Esophagus (tissue), 2 donors: ENCODE measurements around the gene OSBPL8. TPM values are rescaled to one million over a fixed set of nuclear protein-coding genes. Genes with fewer than 3 reads are reported as not detected.
"Not testable (repeated sequence)": the region's sequence is repeated elsewhere in the genome, so short reads cannot be mapped to it uniquely, and the experiment has no call there.

Experiments used
- H3K27ac ChIP-seq, 2 donors: one replicate each; pipeline ENCODE4 v1.5.1; 2013; ENCODE audit warnings: low read depth in 2 of 2, mild to moderate bottlenecking in 2 of 2, inconsistent platforms in 1 of 2, low read length in 1 of 2, moderate library complexity in 1 of 2
- H3K27me3 ChIP-seq, 2 donors: one replicate each; pipeline ENCODE4 v1.6.1; 2013; ENCODE audit warnings: low read length in 2 of 2, control low read depth in 1 of 2, mild to moderate bottlenecking in 1 of 2; ENCODE audit not compliant: insufficient read depth in 2 of 2, control insufficient read depth in 1 of 2
- H3K36me3 ChIP-seq, 2 donors: one replicate each; pipeline ENCODE4 v1.6.1; 2013; ENCODE audit warnings: low read length in 1 of 2; ENCODE audit not compliant: control insufficient read depth in 2 of 2, insufficient read depth in 2 of 2
- H3K4me1 ChIP-seq, 2 donors: one replicate each; pipeline ENCODE4 v1.6.1; 2013; ENCODE audit warnings: low read length in 1 of 2; ENCODE audit not compliant: control insufficient read depth in 2 of 2, insufficient read depth in 2 of 2
- H3K4me3 ChIP-seq, 2 donors: one replicate each; pipeline ENCODE4 v1.5.1; 2013; ENCODE audit warnings: low read length in 2 of 2, mild to moderate bottlenecking in 2 of 2, low read depth in 1 of 2, moderate library complexity in 1 of 2
- H3K9me3 ChIP-seq, 2 donors: one replicate each; pipeline ENCODE4 v1.6.1; 2013; ENCODE audit warnings: mild to moderate bottlenecking in 2 of 2, low read depth in 1 of 2, low read length in 1 of 2, moderate library complexity in 1 of 2; ENCODE audit not compliant: control insufficient read depth in 2 of 2, insufficient read depth in 1 of 2
- WGBS, 2 donors: extraction: QIAGEN DNeasy Blood & Tissue Kit; methylation state at CpG; one replicate each; pipeline ENCODE4 v1.1.7; 2013; 5-methylcytosine and 5-hydroxymethylcytosine counted together
- polyA plus RNA-seq, 2 donors: library from polyadenylated mRNA; stranded (reverse); fragments of 200-250 nt; gene quantifications; one replicate each; pipeline ENCODE4 v1.2.3, GENCODE V29; 2013
- donor health status: healthy with polysubstance abuse.
- donor health status: Bipolar disorder and iron deficiency.

OSBPL8 gene
- polyA plus RNA-seq, 2 donors = 9.3 to 11.1 TPM

GRCh38 chr12:76532520-76532919, 27.1 kb downstream of the OSBPL8 start:
- H3K36me3 ChIP-seq = no peaks in the 10 kb centered on the region
- no peak overlapping the region for H3K4me3 ChIP-seq
- no peaks in the 10 kb centered on the region for H3K4me1 ChIP-seq
- no peaks in the 10 kb centered on the region for H3K27me3 ChIP-seq
- WGBS, 2 donors = 97 to 98% methylated on average over 4 of the region's 4 CpGs
- no peaks in the 10 kb centered on the region for H3K9me3 ChIP-seq
- no peak overlapping the region for H3K27ac ChIP-seq

- no peaks in the 10 kb centered on the region for H3K27me3 ChIP-seq
- no peaks in the 10 kb centered on the region for H3K4me1 ChIP-seq
- no peaks in the 10 kb centered on the region for H3K9me3 ChIP-seq
- no peaks in the 10 kb centered on the region for H3K36me3 ChIP-seq
- no peak overlapping the region for H3K4me3 ChIP-seq
- no peak overlapping the region for H3K27ac ChIP-seq
These were observed 28.5 kb downstream of the OSBPL8 start for GRCh38 chr12:76531056-76531455.

GRCh38 chr12:76530516-76530915, 29.1 kb downstream of the OSBPL8 start:
- 90 to 100% methylated on average over 1 of the region's 1 CpG for WGBS, 2 donors
- H3K27me3 ChIP-seq = no peaks in the 10 kb centered on the region
- no peaks in the 10 kb centered on the region for H3K36me3 ChIP-seq
- H3K4me1 ChIP-seq = no peaks in the 10 kb centered on the region
- H3K4me3 ChIP-seq = no peak overlapping the region
- H3K9me3 ChIP-seq = no peaks in the 10 kb centered on the region
- H3K27ac ChIP-seq = no peak overlapping the region

- no peak overlapping the region for H3K4me3 ChIP-seq
These were observed 30.2 kb downstream of the OSBPL8 start for GRCh38 chr12:76529226-76529918.

GRCh38 chr12:76523408-76523807, 36.2 kb downstream of the OSBPL8 start:
- H3K4me3 ChIP-seq = no peak overlapping the region
- H3K27me3 ChIP-seq = no peaks in the 10 kb centered on the region
- no peak overlapping the region for H3K27ac ChIP-seq
- H3K4me1 ChIP-seq = no peaks in the 10 kb centered on the region
- H3K9me3 ChIP-seq = peaks cover 0 to 3% of the 10 kb centered on the region in 2 donors
- H3K36me3 ChIP-seq = no peaks in the 10 kb centered on the region

More at GRCh38 chr12:76529226-76529918, 30.2 kb downstream of the OSBPL8 start:
- Histone ChIP-seq H3K36me3 (no peaks in the 10 kb centered on the region), H3K4me1 (no peaks in the 10 kb centered on the region), H3K27ac (no peak overlapping the region), H3K27me3 (no peaks in the 10 kb centered on the region), H3K9me3 (no peaks in the 10 kb centered on the region)
- 64 to 76% methylated on average over 4 of the region's 4 CpGs for WGBS, 2 donors

GRCh38 chr12:76520348-76520747, 39.2 kb downstream of the OSBPL8 start:
- Histone ChIP-seq H3K4me3 (no peak overlapping the region), H3K27ac (no peak overlapping the region), H3K36me3 (no peaks in the 10 kb centered on the region), H3K4me1 (no peaks in the 10 kb centered on the region), H3K27me3 (no peaks in the 10 kb centered on the region), H3K9me3 (peaks cover 0 to 3% of the 10 kb centered on the region in 2 donors)

- Histone ChIP-seq H3K9me3 (peaks cover 0 to 3% of the 10 kb centered on the region in 2 donors), H3K27me3 (no peaks in the 10 kb centered on the region), H3K4me1 (no peaks in the 10 kb centered on the region), H3K27ac (no peak overlapping the region), H3K4me3 (no peak overlapping the region), H3K36me3 (no peaks in the 10 kb centered on the region)
- WGBS, 2 donors = 86 to 87% methylated on average over 5 of the region's 5 CpGs
These were observed 40.0 kb downstream of the OSBPL8 start for GRCh38 chr12:76519538-76519937.

GRCh38 chr12:76518699-76519098, 40.9 kb downstream of the OSBPL8 start:
- H3K9me3 ChIP-seq = peaks cover 0 to 3% of the 10 kb centered on the region in 2 donors
- no peak overlapping the region for H3K4me3 ChIP-seq
- WGBS, 2 donors = 93 to 96% methylated on average over 2 of the region's 2 CpGs
- H3K36me3 ChIP-seq = no peaks in the 10 kb centered on the region
- H3K4me1 ChIP-seq = no peaks in the 10 kb centered on the region
- H3K27me3 ChIP-seq = no peaks in the 10 kb centered on the region
- H3K27ac ChIP-seq = no peak overlapping the region

- no peaks in the 10 kb centered on the region for H3K4me1 ChIP-seq
- H3K27me3 ChIP-seq = no peaks in the 10 kb centered on the region
- no peaks in the 10 kb centered on the region for H3K9me3 ChIP-seq
- H3K36me3 ChIP-seq = no peaks in the 10 kb centered on the region
- no peak overlapping the region for H3K4me3 ChIP-seq
- 95 to 96% methylated on average over 4 of the region's 4 CpGs for WGBS, 2 donors
- H3K27ac ChIP-seq = no peak overlapping the region
These were observed 44.3 kb downstream of the OSBPL8 start for GRCh38 chr12:76515271-76515670.

GRCh38 chr12:76511116-76511716, 48.4 kb downstream of the OSBPL8 start:
- H3K9me3 ChIP-seq, H3K4me1 ChIP-seq, H3K27ac ChIP-seq, H3K4me3 ChIP-seq, H3K36me3 ChIP-seq, H3K27me3 ChIP-seq: not testable (repeated sequence)
- WGBS, 2 donors = 91 to 95% methylated on average over 4 of the region's 4 CpGs
